GM19463 (cell line): ENCODE measurements around the gene ICE2.

ENCODE experiments used
- ATAC-seq: cut with Tn5 transposase; IDR thresholded peaks from one replicate; pipeline ENCODE4 v1.9.1; 2021; ENCODE audit warnings: mild to moderate bottlenecking, moderate library complexity; ENCODE audit not compliant: unreplicated experiment

ICE2 gene

DNA sequence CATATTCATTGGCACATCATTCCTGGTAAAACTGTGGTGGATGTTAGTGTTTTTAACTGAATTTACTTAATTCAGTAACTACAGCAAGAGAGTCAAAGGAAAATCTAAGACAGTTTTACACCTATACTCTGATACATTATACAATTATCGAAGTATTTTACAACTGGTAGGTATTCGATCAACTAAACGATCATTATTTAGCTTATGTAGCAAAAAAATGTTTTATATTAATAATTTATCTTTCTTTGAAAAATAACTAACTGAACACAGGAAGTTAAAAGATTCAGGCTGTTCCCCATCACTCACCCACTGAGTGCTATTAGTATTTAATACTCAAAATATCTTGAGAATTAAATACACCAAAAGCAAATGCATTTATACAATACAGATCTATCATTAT is 21.0 kb downstream of the ICE2 start:
- no peak for ATAC-seq

- ATAC-seq = no peak
These were observed 24.1 kb downstream of the ICE2 start for GRCh38 chr15:60454824-60455223.

DNA sequence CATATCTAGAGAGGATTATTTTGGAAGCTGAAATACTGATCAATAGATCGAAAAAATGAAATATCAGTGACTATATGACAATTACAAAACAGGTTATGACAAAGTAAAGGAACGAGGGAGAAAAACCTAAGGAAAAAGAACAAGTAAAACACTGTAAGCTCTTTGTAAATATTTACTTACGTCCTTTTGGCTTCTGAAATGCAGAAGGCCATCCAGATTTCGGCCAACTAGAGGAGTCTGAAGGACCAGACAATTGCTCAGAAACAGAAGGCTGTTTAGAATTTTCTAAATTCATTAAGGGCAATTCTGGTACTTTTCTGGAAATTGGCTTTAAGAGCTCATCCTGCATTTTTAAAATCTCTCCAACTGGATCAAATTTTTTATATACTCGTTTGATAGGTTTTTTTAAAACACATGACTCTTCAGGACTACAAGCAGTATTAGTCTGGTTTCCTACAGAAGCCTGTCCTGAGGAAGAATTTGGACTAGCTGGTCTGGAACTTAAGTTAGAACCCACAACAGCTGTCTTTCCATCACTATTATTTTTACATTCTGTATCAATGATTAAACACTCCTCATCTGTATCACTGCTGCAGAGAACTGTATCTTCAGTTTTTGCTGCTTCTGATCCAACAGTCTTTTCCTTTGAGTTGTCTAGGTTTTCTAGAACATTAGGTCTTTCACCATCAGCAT is 30.1 kb downstream of the ICE2 start:
- no peak for ATAC-seq

GRCh38 chr15:60444289-60444912 is 34.5 kb downstream of the ICE2 start:
- ATAC-seq = no peak

- ATAC-seq = no peak
These were observed 36.2 kb downstream of the ICE2 start for GRCh38 chr15:60442763-60443162.

DNA sequence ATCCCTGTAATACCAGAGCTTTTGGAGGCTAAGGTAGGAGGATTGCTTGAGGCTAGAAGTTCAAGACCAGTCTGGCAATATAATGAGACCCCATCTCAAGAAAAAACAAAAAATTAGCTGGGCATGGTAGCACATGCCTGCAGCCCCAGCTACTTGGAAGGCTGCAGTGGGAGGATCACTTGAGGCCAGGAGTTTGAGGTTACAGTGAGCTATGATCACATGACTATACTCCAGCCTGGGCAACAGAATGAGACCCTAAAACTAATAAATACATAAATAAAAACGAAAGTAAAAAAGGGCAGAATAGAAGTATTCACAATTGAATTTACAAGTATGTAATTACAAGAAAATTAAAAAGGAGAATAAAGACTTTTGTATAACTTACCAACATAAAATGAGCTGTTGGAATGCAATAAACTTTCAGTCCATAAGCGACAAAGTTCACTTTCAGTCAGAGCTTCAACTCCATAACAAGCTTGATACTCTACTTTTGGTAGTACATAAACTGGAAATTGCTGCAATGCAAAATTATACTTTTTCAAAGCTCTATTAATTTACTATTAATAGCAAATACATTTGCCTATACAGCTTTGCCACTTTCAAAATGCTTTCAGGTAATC is 36.8 kb downstream of the ICE2 start:
- no peak for ATAC-seq

GRCh38 chr15:60441331-60441730 is 37.6 kb downstream of the ICE2 start:
- ATAC-seq = no peak

- no peak for ATAC-seq
These were observed 40.3 kb downstream of the ICE2 start for GRCh38 chr15:60438646-60439045.

DNA sequence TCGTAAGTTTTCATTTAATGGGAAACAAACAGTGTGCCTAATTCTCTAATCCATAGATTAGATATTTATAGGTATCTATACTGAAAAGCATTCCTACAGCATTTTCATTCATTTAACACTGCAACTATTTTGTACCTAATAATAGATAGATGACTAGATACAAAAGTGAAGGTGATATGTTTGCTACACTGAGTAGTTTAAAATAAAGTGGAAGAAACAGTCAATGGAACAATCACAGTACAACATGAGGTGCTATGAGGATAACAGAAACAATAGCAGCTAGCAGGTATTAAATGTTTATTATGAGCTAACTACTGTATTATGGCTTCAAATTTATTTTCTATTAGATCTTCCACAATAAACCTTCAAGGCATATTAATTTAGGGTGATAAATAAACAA is 50.0 kb downstream of the ICE2 start:
- no peak for ATAC-seq

GRCh38 chr15:60426870-60427508 is 52.0 kb downstream of the ICE2 start:
- ATAC-seq = no peak

DNA sequence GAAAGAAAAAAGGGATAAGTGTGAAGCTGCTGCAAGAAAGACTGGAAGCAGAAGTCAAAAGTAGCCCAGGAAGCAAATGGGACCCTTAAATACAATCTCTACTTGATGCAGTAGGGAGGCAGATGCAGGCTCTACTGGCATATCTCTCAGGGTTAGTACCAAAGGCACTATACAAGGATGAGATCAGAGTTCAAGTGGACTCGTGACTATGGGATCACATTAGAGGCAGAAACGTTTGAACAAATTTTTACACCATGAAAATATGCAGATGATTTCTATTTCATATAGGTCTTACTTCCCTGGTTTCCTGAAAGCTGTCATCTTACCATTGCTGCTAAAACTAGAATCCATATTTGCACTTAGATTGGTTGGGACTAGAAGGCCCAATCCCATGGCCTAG is 53.5 kb downstream of the ICE2 start:
- no peak for ATAC-seq

DNA sequence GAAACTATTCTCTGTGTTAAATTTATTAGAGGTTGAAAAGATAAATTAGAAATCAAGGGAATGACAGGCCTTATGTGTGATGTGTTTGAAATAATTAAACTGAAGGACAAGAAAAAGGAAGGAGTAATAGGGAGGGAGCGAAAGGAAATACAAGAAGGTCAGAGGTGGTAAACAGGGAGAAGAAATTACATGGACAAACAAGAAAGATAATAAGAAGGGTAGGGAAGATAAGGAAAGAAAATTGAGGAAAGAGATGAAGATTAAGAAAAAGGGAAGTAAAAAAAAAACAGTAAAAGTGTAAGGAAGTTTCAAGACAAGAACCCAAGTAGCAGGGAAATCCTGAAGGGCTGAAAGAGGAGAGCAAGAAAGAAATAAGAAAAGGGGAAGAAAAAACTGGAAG is 54.9 kb downstream of the ICE2 start:
- no peak for ATAC-seq

- no peak for ATAC-seq
These were observed 55.4 kb downstream of the ICE2 start for GRCh38 chr15:60423537-60423936.

- no peak for ATAC-seq
These were observed 57.4 kb downstream of the ICE2 start for GRCh38 chr15:60421544-60421943.

- ATAC-seq = no peak
These were observed 58.7 kb downstream of the ICE2 start for GRCh38 chr15:60420203-60420716.

- ATAC-seq = no peak
These were observed 59.2 kb downstream of the ICE2 start for GRCh38 chr15:60419753-60420152.

DNA sequence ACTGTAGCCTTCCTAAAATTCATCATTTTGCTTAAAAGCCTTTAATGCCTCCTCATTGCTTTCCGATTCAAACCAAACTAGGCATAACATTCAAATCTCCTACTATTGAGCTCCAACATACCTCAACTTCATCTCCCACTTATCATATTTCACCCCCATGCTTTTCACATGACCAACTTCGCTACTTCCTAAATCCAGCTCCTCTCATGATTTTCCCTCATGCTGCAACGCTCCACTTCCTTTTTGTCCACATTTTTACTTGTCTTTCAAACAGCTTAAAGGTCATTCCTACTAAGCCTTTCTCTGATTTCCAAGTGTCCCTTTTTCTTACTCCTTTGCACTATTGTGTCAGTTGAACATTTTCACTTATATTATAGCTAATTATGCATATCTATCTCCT is 60.8 kb downstream of the ICE2 start:
- ATAC-seq = no peak

- no peak for ATAC-seq
These were observed 61.8 kb downstream of the ICE2 start for GRCh38 chr15:60417112-60417511.

DNA sequence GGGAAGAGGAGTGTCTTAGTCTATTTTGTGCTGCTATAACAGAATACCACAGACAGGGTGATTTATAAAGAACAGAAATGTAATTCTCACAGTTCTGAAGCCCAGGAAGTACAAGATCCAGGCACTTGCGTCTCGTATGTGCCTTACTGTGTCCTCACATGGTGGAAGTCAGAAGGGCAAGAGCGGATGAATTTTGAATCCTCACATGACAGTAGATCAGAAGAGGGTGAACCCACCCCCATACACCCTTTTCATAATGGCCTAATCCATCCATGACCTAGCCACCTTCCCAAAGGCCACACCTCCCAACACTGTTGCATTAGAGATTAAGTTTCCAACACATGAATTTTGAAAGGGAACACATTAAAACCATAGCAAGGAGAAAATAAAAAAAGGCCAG is 62.5 kb downstream of the ICE2 start:
- no peak for ATAC-seq

- ATAC-seq = no peak
These were observed 64.8 kb downstream of the ICE2 start for GRCh38 chr15:60414016-60414682.

GRCh38 chr15:60413231-60413824 is 65.6 kb downstream of the ICE2 start:
- no peak for ATAC-seq
